DOHH2 (cell line): Measurements from ENCODE around the gene WDR74.
A peak's percentile ranks its signal among the peaks of the same experiment; 100 is the strongest.

Experiments
- H3F3A ChIP-seq: fragments of 200-600 bp; sonication (generic), shearing (Covaris generic); 2 replicates; pipeline ENCODE4 v1.6.0; 2016; ENCODE audit warnings: antibody characterized with exemption, mild to moderate bottlenecking; ENCODE audit not compliant: control insufficient read depth, insufficient read depth
- H3K27ac ChIP-seq: fragments of 200-600 bp; sonication (generic); 2 replicates; pipeline ENCODE4 v1.5.1; 2014; ENCODE audit warnings: low read depth, mild to moderate bottlenecking, low read length, moderate library complexity
- H3K27me3 ChIP-seq: fragments of 200-600 bp; sonication (generic); 2 replicates; pipeline ENCODE4 v1.6.1; 2014; ENCODE audit warnings: mild to moderate bottlenecking, low read length, mixed read lengths; ENCODE audit not compliant: control insufficient read depth
- H3K36me3 ChIP-seq: fragments of 200-600 bp; sonication (generic); 2 replicates; pipeline ENCODE4 v1.6.1; 2014; ENCODE audit warnings: mild to moderate bottlenecking, low read length, moderate library complexity, mixed read lengths; ENCODE audit not compliant: control insufficient read depth
- H3K4me1 ChIP-seq: fragments of 200-600 bp; sonication (generic); 2 replicates; pipeline ENCODE4 v1.6.1; 2014; ENCODE audit warnings: mild to moderate bottlenecking, low read length, mixed read lengths; ENCODE audit not compliant: control insufficient read depth
- H3K4me2 ChIP-seq: fragments of 200-600 bp; sonication (generic); 2 replicates; pipeline ENCODE4 v1.6.0; 2014; ENCODE audit warnings: mild to moderate bottlenecking, low read length, moderate library complexity
- H3K4me3 ChIP-seq: fragments of 200-600 bp; sonication (generic); 2 replicates; pipeline ENCODE4 v1.5.1; 2014; ENCODE audit warnings: mild to moderate bottlenecking, low read length, mixed read lengths
- H3K79me2 ChIP-seq: fragments of 200-600 bp; sonication (generic); 2 replicates; pipeline ENCODE4 v1.6.1; 2014; ENCODE audit warnings: mild to moderate bottlenecking, low read length, mixed read lengths; ENCODE audit not compliant: control insufficient read depth
- H3K9me2 ChIP-seq: fragments of 200-600 bp; sonication (generic); replicated peaks from 2 replicates; pipeline ENCODE4 v1.6.1; 2014; ENCODE audit warnings: mild to moderate bottlenecking, low read length, mixed read lengths; ENCODE audit not compliant: control insufficient read depth
- H3K9me3 ChIP-seq: fragments of 200-600 bp; sonication (generic); 2 replicates; pipeline ENCODE4 v1.6.1; 2014; ENCODE audit warnings: antibody characterized with exemption, low read length, mixed read lengths; ENCODE audit not compliant: control insufficient read depth, insufficient read depth
- H4K20me1 ChIP-seq: fragments of 200-600 bp; sonication (generic); 2 replicates; pipeline ENCODE4 v1.6.0; 2014; ENCODE audit warnings: low read depth, mild to moderate bottlenecking, antibody characterized with exemption, low read length, moderate library complexity; ENCODE audit not compliant: control insufficient read depth, insufficient read depth
- CTCF ChIP-seq: fragments of 200-600 bp; sonication (generic); IDR thresholded peaks from one replicate; pipeline ENCODE4 v1.5.1; 2014; ENCODE audit warnings: antibody characterized with exemption, mild to moderate bottlenecking, low read depth, low read length; ENCODE audit not compliant: poor library complexity, severe bottlenecking
- EZH2phosphoT487 ChIP-seq: fragments of 200-600 bp; sonication (generic); IDR thresholded peaks from 2 replicates; pipeline ENCODE4 v1.6.1; 2017; ENCODE audit warnings: borderline replicate concordance, mild to moderate bottlenecking, antibody characterized with exemption, low read length, moderate library complexity, mixed read lengths

The WDR74 gene

GRCh38 chr11:62882431-62882749, 43.0 kb upstream of the WDR74 start:
- TF ChIP-seq CTCF (no peak), EZH2phosphoT487 (no peak)
- Histone ChIP-seq H3K4me3 (peak overlapping the region; percentile 92), H3K79me2 (peaks cover 72% of the 10 kb centered on the region), H3K36me3 (peaks cover 85% of the 10 kb centered on the region), H3K4me2 (peak overlapping the region; percentile 99), H3K4me1 (peaks cover 30% of the 10 kb centered on the region), H3K27ac (peak overlapping the region; percentile 69), H3K27me3 (no peaks in the 10 kb centered on the region), H4K20me1 (peaks cover 8% of the 10 kb centered on the region), H3K9me2 (no peaks in the 10 kb centered on the region), H3K9me3 (no peaks in the 10 kb centered on the region), H3F3A (peaks cover 24% of the 10 kb centered on the region)

- H3K27me3 ChIP-seq: no peaks in the 10 kb centered on the region
- H3K9me2 ChIP-seq: no peaks in the 10 kb centered on the region
- peaks cover 78% of the 10 kb centered on the region for H3K79me2 ChIP-seq
- H3K4me2 ChIP-seq: peak overlapping the region; percentile 99
- H3K4me1 ChIP-seq: peaks cover 30% of the 10 kb centered on the region
- TF ChIP-seq CTCF (no peak), EZH2phosphoT487 (no peak)
- H3K4me3 ChIP-seq: peak overlapping the region; percentile 92
- H3F3A ChIP-seq: peaks cover 27% of the 10 kb centered on the region
- H4K20me1 ChIP-seq: peaks cover 11% of the 10 kb centered on the region
- H3K9me3 ChIP-seq: no peaks in the 10 kb centered on the region
- H3K36me3 ChIP-seq: peaks cover 85% of the 10 kb centered on the region
- H3K27ac ChIP-seq: peak overlapping the region; percentile 69
Measured at GRCh38 chr11:62881579-62882430, 42.4 kb upstream of the WDR74 start.

- TF ChIP-seq EZH2phosphoT487 (no peak), CTCF (peak; percentile 84)
- H3K36me3 ChIP-seq: peaks cover 83% of the 10 kb centered on the region
- peaks cover 11% of the 10 kb centered on the region for H4K20me1 ChIP-seq
Measured at GRCh38 chr11:62880803-62881578, 41.6 kb upstream of the WDR74 start, which contains the start of gene SLC3A2. Gene SLC3A2 (plus strand): TSS chr11:62880896. CDS start chr11:62881024, 128 bp downstream.

More at GRCh38 chr11:62880803-62881578, 41.6 kb upstream of the WDR74 start, which contains the start of gene SLC3A2:
- peaks cover 30% of the 10 kb centered on the region for H3K4me1 ChIP-seq
- H3K4me3 ChIP-seq: peak within 1 kb of the TSS; percentile 92
- no peaks in the 10 kb centered on the region for H3K9me3 ChIP-seq
- peak within 1 kb of the TSS; percentile 99 for H3K4me2 ChIP-seq
- peaks cover 27% of the 10 kb centered on the region for H3F3A ChIP-seq
- peak within 1 kb of the TSS; percentile 69 for H3K27ac ChIP-seq
- peaks cover 84% of the 10 kb centered on the region for H3K79me2 ChIP-seq
- H3K27me3 ChIP-seq: no peaks in the 10 kb centered on the region
- H3K9me2 ChIP-seq: no peaks in the 10 kb centered on the region
